Measurements from ENCODE around the gene SPC25. TPM values are rescaled to one million over a fixed set of nuclear protein-coding genes. Genes with fewer than 3 reads are reported as not detected.

The SPC25 gene
- total RNA-seq, 5 donors from 2014 or later (not counting 1 experiment from before 2014, with no cell fraction given): 0.32 to 0.83 (median 0.43) TPM; not detected in 2

DNA sequence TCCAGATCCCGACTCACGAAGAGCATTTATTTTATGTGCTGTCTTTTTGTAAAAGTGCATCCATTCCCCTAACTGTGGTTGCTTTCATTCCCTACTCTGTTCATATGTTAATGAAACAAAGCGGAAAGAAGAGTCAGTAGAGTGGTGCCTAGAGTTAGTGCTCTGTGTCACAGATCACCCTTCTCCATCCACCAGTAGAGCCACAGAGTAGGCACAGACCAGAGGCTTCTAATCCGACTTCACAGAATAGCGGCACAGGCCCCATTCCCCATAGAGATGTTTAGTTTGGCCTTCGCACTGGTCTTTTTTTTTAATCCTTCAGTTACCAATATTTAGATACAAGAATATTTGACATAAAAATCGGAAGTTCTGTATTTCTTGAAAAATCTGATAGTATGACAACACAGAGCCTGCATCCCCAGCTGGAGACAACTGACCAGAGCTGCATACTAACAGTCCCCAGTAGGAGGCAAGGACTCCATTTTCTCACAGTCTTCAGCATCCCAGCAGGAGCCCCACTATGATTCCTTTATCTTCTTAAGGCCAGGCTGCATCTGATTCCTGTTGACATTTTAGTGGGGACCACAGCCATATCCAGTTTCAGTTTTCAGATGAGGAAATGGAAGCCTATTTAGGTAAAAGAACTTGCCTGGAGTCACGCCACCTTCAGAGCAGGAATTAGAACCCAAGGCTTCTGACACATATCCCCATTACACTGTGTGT, 17.9 kb upstream of the SPC25 start:
- H3K27me3 ChIP-seq (replicated peaks in 1 of 2; ENCODE audit: control insufficient read depth in 2 of 2, extremely low read depth in 1 of 2, insufficient read depth in 2 of 2, low read length in 1 of 2): peaks cover 0 to 8% of the 10 kb centered on the region in 2 experiments
- no peaks in the 10 kb centered on the region for H3K9me3 Mint-ChIP-seq
- no peak for ATAC-seq (replicated peaks in 1 of 4)
- H3K36me3 ChIP-seq (ENCODE audit: control insufficient read depth in 2 of 2, extremely low read depth in 1 of 2, insufficient read depth in 1 of 2, low read length in 1 of 2): no peaks in the 10 kb centered on the region
- H3K27ac Mint-ChIP-seq: no peak overlapping the region
- no peak for DNase-seq
- H3K4me3 ChIP-seq (ENCODE audit: control insufficient read depth in 1 of 2, extremely low read depth in 1 of 2, low read length in 1 of 2): no peak overlapping the region
- no peaks in the 10 kb centered on the region for H3K9me3 ChIP-seq
- peaks cover 0 to 4% of the 10 kb centered on the region in 2 experiments for H3K4me1 ChIP-seq (ENCODE audit: control insufficient read depth in 1 of 2, extremely low read depth in 1 of 2, insufficient read depth in 2 of 2, low read length in 2 of 2)
- peaks cover 4 to 6% (median 6%) of the 10 kb centered on the region in 3 donors for H3K4me1 Mint-ChIP-seq
- ChIA-PET POLR2A (no interaction called here), CTCF (interaction anchor here in 1 of 2 donors (0.5 kb wide), 1 partner anchor 657 kb away, joined by 3 read pairs; no protein-coding TSS in a partner anchor)
- H3K36me3 Mint-ChIP-seq: no peaks in the 10 kb centered on the region
- H3K27ac ChIP-seq (ENCODE audit: low read length): no peak overlapping the region
- no peak overlapping the region for H3K4me3 Mint-ChIP-seq
- no CpG with 5 or more reads among the region's 8 CpGs for WGBS (ENCODE audit: insufficient coverage)
- peaks cover 30% of the 10 kb centered on the region in 2 donors for H3K27me3 Mint-ChIP-seq

DNA sequence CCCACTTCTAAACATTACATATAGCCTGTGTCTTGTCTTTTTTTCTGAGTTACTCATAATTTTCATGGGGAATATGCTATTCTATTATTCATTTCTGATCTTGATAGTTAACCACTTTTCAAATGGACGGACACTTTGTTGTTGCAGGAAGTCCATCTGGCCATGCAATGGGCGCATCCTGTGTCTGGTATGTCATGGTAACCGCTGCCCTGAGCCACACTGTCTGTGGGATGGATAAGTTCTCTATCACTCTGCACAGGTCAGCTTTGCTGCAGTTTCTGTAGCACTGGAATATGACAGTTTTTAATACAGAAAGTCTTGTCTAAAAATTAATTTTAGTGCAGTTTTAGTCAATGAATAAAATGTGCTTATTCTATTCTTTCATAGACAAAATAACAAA, 14.1 kb upstream of the SPC25 start:
- WGBS (ENCODE audit: insufficient coverage): 94% methylated on average over 2 of the region's 3 CpGs
- Histone ChIP-seq H3K27ac (ENCODE audit: low read length) (no peak overlapping the region), H3K9me3 (no peaks in the 10 kb centered on the region), H3K4me3 (ENCODE audit: control insufficient read depth in 1 of 2, extremely low read depth in 1 of 2, low read length in 1 of 2) (no peak overlapping the region), H3K27me3 (replicated peaks in 1 of 2; ENCODE audit: control insufficient read depth in 2 of 2, extremely low read depth in 1 of 2, insufficient read depth in 2 of 2, low read length in 1 of 2) (no peaks in the 10 kb centered on the region), H3K4me1 (ENCODE audit: control insufficient read depth in 1 of 2, extremely low read depth in 1 of 2, insufficient read depth in 2 of 2, low read length in 2 of 2) (no peaks in the 10 kb centered on the region), H3K36me3 (ENCODE audit: control insufficient read depth in 2 of 2, extremely low read depth in 1 of 2, insufficient read depth in 1 of 2, low read length in 1 of 2) (no peaks in the 10 kb centered on the region)
- H3K36me3 Mint-ChIP-seq: no peaks in the 10 kb centered on the region
- ATAC-seq (replicated peaks in 1 of 4) (no peak), DNase-seq (no peak)
- POLR2A ChIA-PET: no interaction called here
- CTCF ChIA-PET: no interaction called here
- H3K9me3 Mint-ChIP-seq: no peaks in the 10 kb centered on the region
- H3K27ac Mint-ChIP-seq: no peak overlapping the region
- H3K27me3 Mint-ChIP-seq: peaks cover 13% of the 10 kb centered on the region in 2 donors
- no peaks in the 10 kb centered on the region for H3K4me1 Mint-ChIP-seq
- H3K4me3 Mint-ChIP-seq: no peak overlapping the region

DNA sequence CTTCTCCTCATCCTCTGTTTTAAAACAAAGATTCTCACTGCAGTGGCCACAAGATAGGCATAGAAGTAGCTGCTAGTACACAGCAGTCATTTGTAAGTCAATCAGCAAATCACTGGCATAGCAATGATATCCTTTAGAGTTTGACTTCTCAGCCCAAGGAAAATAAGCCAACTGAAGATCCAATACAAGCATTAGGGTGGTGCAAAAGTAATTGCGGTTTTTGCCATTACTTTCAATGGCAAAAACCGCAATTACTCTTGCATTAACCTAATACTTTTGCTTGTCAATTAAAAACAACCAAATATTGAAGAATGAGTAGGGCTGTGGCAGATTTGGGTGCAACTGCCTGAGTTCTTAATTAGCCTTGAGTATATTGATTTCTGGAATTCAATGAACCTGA, 13.7 kb upstream of the SPC25 start:
- no peak overlapping the region for H3K4me3 Mint-ChIP-seq
- ChIA-PET CTCF (no interaction called here), POLR2A (no interaction called here)
- no CpG with 5 or more reads among the region's 2 CpGs for WGBS (ENCODE audit: insufficient coverage)
- Histone ChIP-seq H3K4me3 (ENCODE audit: control insufficient read depth in 1 of 2, extremely low read depth in 1 of 2, low read length in 1 of 2) (no peak overlapping the region), H3K9me3 (no peaks in the 10 kb centered on the region), H3K4me1 (ENCODE audit: control insufficient read depth in 1 of 2, extremely low read depth in 1 of 2, insufficient read depth in 2 of 2, low read length in 2 of 2) (no peaks in the 10 kb centered on the region), H3K27me3 (replicated peaks in 1 of 2; ENCODE audit: control insufficient read depth in 2 of 2, extremely low read depth in 1 of 2, insufficient read depth in 2 of 2, low read length in 1 of 2) (no peaks in the 10 kb centered on the region), H3K27ac (ENCODE audit: low read length) (no peak overlapping the region), H3K36me3 (ENCODE audit: control insufficient read depth in 2 of 2, extremely low read depth in 1 of 2, insufficient read depth in 1 of 2, low read length in 1 of 2) (no peaks in the 10 kb centered on the region)
- H3K4me1 Mint-ChIP-seq: no peaks in the 10 kb centered on the region
- peaks cover 13% of the 10 kb centered on the region in 2 donors for H3K27me3 Mint-ChIP-seq
- no peaks in the 10 kb centered on the region for H3K36me3 Mint-ChIP-seq
- no peaks in the 10 kb centered on the region for H3K9me3 Mint-ChIP-seq
- ATAC-seq (replicated peaks in 1 of 4): no peak
- H3K27ac Mint-ChIP-seq: no peak overlapping the region
- no peak for DNase-seq

DNA sequence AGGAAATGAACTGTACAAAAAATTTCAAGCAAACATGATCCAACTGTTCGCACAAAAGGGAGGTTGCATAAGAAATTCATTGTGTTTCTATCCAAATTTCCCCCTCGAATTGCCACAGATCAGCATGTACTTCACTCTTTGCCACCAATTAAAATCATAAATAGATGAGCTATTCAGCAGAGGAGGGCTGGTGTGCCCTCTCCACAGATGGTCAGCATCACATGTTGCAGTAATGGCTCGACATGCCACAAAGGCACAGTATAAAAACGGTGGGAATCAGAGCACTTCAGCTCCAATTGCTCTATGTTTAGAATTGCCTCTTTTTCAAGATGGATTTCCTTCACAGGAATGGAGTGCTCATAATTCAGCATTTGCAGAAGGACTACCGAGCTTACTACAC, 10.8 kb upstream of the SPC25 start, which contains the start of gene G6PC2:
Gene G6PC2, plus strand, starts transcription at position 289 of the 400 bp plus-strand sequence. Its CDS starts 41 bp downstream, at position 330.
- H3K36me3 Mint-ChIP-seq: no peaks in the 10 kb centered on the region
- ATAC-seq (replicated peaks in 1 of 4) (no peak), DNase-seq (no peak)
- 91% methylated on average over 3 of the region's 5 CpGs for WGBS (ENCODE audit: insufficient coverage)
- no peaks in the 10 kb centered on the region for H3K4me1 Mint-ChIP-seq
- no peak within 1 kb of the TSS for H3K27ac Mint-ChIP-seq
- no peaks in the 10 kb centered on the region for H3K9me3 ChIP-seq
- no peak within 1 kb of the TSS for H3K4me3 ChIP-seq (ENCODE audit: control insufficient read depth in 1 of 2, extremely low read depth in 1 of 2, low read length in 1 of 2)
- H3K36me3 ChIP-seq (ENCODE audit: control insufficient read depth in 2 of 2, extremely low read depth in 1 of 2, insufficient read depth in 1 of 2, low read length in 1 of 2): no peaks in the 10 kb centered on the region
- H3K27me3 Mint-ChIP-seq: peaks cover 4 to 7% of the 10 kb centered on the region in 2 donors
- POLR2A ChIA-PET: no interaction called here
- H3K9me3 Mint-ChIP-seq: no peaks in the 10 kb centered on the region
- CTCF ChIA-PET: interaction anchor here in 1 of 2 donors (0.7 kb wide), 1 partner anchor 564 kb away, joined by 3 read pairs; no protein-coding TSS in a partner anchor
- no peaks in the 10 kb centered on the region for H3K4me1 ChIP-seq (ENCODE audit: control insufficient read depth in 1 of 2, extremely low read depth in 1 of 2, insufficient read depth in 2 of 2, low read length in 2 of 2)
- no peak within 1 kb of the TSS for H3K27ac ChIP-seq (ENCODE audit: low read length)
- H3K4me3 Mint-ChIP-seq: no peak within 1 kb of the TSS
- no peaks in the 10 kb centered on the region for H3K27me3 ChIP-seq (replicated peaks in 1 of 2; ENCODE audit: control insufficient read depth in 2 of 2, extremely low read depth in 1 of 2, insufficient read depth in 2 of 2, low read length in 1 of 2)

DNA sequence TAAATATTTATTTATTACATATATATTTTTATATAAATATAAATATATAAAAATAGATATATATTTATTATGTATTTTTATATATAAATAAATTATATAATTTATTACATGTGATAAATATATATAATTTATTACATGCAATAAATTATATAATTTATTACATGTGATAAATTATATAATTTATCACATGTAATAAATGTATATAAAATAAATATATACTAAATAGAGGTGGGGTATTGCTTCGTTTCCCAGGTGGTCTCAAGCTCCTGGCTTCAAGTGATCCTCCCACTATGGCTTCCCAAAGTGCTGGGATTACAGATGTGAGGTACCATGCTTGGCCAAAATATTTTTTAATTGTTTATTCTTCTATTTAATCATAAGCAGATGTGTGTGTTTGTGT, 7.2 kb upstream of the SPC25 start:
- ChIA-PET CTCF (no interaction called here), POLR2A (no interaction called here)
- Mint-ChIP-seq H3K4me3 (no peak overlapping the region), H3K27ac (no peak overlapping the region), H3K9me3 (no peaks in the 10 kb centered on the region), H3K36me3 (no peaks in the 10 kb centered on the region), H3K4me1 (no peaks in the 10 kb centered on the region), H3K27me3 (peaks cover 4 to 10% of the 10 kb centered on the region in 2 donors)
- no peak for ATAC-seq (replicated peaks in 1 of 4)
- Histone ChIP-seq H3K27ac (ENCODE audit: low read length) (no peak overlapping the region), H3K27me3 (replicated peaks in 1 of 2; ENCODE audit: control insufficient read depth in 2 of 2, extremely low read depth in 1 of 2, insufficient read depth in 2 of 2, low read length in 1 of 2) (no peaks in the 10 kb centered on the region), H3K4me1 (ENCODE audit: control insufficient read depth in 1 of 2, extremely low read depth in 1 of 2, insufficient read depth in 2 of 2, low read length in 2 of 2) (no peaks in the 10 kb centered on the region), H3K36me3 (ENCODE audit: control insufficient read depth in 2 of 2, extremely low read depth in 1 of 2, insufficient read depth in 1 of 2, low read length in 1 of 2) (no peaks in the 10 kb centered on the region), H3K4me3 (ENCODE audit: control insufficient read depth in 1 of 2, extremely low read depth in 1 of 2, low read length in 1 of 2) (no peak overlapping the region), H3K9me3 (no peaks in the 10 kb centered on the region)
- WGBS (ENCODE audit: insufficient coverage): no CpG with 5 or more reads among the region's 1 CpG
- no peak for DNase-seq

DNA sequence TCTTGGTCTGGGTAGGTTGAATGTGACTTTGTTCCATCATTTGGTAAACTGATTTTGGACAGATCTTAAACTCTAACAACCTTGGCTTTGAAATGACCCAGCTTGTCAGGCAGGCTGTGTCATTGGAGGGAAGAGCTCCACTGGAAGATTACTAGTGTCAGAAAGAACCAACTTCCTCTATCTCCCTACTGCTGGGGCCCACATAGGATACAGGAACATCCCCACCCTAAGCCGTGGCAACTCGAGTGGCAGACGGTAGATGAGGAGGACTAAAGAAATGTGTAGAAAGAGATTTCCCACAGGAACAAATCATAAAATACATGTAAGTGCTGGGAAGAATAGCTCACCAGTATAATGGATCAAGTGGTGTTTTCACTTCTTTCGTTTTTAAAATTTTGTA, 6.6 kb upstream of the SPC25 start:
- Histone ChIP-seq H3K27me3 (replicated peaks in 1 of 2; ENCODE audit: control insufficient read depth in 2 of 2, extremely low read depth in 1 of 2, insufficient read depth in 2 of 2, low read length in 1 of 2) (no peaks in the 10 kb centered on the region), H3K9me3 (no peaks in the 10 kb centered on the region), H3K4me3 (ENCODE audit: control insufficient read depth in 1 of 2, extremely low read depth in 1 of 2, low read length in 1 of 2) (no peak overlapping the region), H3K4me1 (ENCODE audit: control insufficient read depth in 1 of 2, extremely low read depth in 1 of 2, insufficient read depth in 2 of 2, low read length in 2 of 2) (no peaks in the 10 kb centered on the region), H3K27ac (ENCODE audit: low read length) (no peak overlapping the region), H3K36me3 (ENCODE audit: control insufficient read depth in 2 of 2, extremely low read depth in 1 of 2, insufficient read depth in 1 of 2, low read length in 1 of 2) (no peaks in the 10 kb centered on the region)
- Mint-ChIP-seq H3K27ac (no peak overlapping the region), H3K4me1 (no peaks in the 10 kb centered on the region), H3K9me3 (no peaks in the 10 kb centered on the region), H3K27me3 (peaks cover 4 to 10% of the 10 kb centered on the region in 2 donors), H3K36me3 (no peaks in the 10 kb centered on the region), H3K4me3 (no peak overlapping the region)
- DNase-seq (no peak), ATAC-seq (replicated peaks in 1 of 4) (no peak)
- no CpG with 5 or more reads among the region's 4 CpGs for WGBS (ENCODE audit: insufficient coverage)
- ChIA-PET CTCF (no interaction called here), POLR2A (no interaction called here)

All from T-cell (primary cell).